Activated CD4-positive, alpha-beta T cell treated with anti-CD3 and anti-CD28 coated beads, Interleukin-2, amount 10 ng/mL, durations not matched to agents 7 days and 5 days (primary cell): Measurements from ENCODE around the gene STEAP1. TPM values are rescaled to one million over a fixed set of nuclear protein-coding genes. Genes with fewer than 3 reads are reported as not detected.

Source experiments
- CTCF ChIA-PET: fragments of 350-600 bp; sonication (Branson Sonifier 250); formaldehyde crosslinking; loops from one replicate; lab custom pipeline; 2021; ENCODE audit warnings: antibody characterized with exemption; lab: Charles Lee
- POLR2A ChIA-PET: fragments of 350-600 bp; sonication (Branson Sonifier 250); formaldehyde crosslinking; loops from one replicate; lab custom pipeline; 2021; ENCODE audit warnings: antibody characterized with exemption; lab: Charles Lee
- DNase-seq: peaks from one replicate; pipeline ENCODE4 v3.0.0-alpha.2; 2020
- H3K27ac Mint-ChIP-seq: one replicate; pipeline ENCODE4 v1.8.0; 2021; ENCODE audit warnings: mild to moderate bottlenecking, moderate library complexity, mixed read lengths
- H3K27me3 Mint-ChIP-seq: one replicate; pipeline ENCODE4 v1.8.0; 2021; ENCODE audit warnings: mixed read lengths
- H3K36me3 Mint-ChIP-seq: one replicate; pipeline ENCODE4 v1.8.0; 2021; ENCODE audit warnings: low read depth, mixed read lengths
- H3K4me1 Mint-ChIP-seq: one replicate; pipeline ENCODE4 v1.8.0; 2021; ENCODE audit warnings: mixed read lengths
- H3K4me3 Mint-ChIP-seq: one replicate; pipeline ENCODE4 v1.8.0; 2021; ENCODE audit warnings: mild to moderate bottlenecking, moderate library complexity, mixed read lengths
- H3K9me3 Mint-ChIP-seq: one replicate; pipeline ENCODE4 v1.8.0; 2021; ENCODE audit warnings: mixed read lengths
- total RNA-seq, 2 experiments: library from RNA; stranded (reverse); gene quantifications; one replicate each; pipeline ENCODE4 v1.2.3, GENCODE V29; 2021

Gene STEAP1
- total RNA-seq, 2 experiments from 2014 or later: not detected

DNA sequence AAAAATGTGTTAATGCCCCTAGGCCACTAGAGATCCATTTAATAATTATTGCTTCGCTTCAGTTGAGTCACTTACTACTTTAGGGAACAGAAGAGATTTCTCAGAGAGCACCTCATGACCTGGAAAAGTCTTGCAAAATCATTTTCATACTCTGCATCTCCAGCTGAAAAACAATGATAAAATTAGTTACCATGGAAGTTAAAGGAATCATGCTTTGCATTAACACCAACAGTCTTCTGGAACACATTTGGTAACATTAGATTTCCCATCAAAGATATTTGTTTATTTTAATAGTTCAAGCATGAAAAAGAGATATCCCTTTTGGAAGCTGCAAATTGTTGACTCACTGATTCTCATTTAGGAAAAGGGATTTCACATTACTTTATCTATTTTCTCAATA, 55.5 kb downstream of the STEAP1 start:
- Mint-ChIP-seq H3K4me3 (no peak overlapping the region), H3K4me1 (peaks cover 2% of the 10 kb centered on the region), H3K27ac (no peak overlapping the region), H3K9me3 (no peaks in the 10 kb centered on the region), H3K36me3 (no peaks in the 10 kb centered on the region), H3K27me3 (peaks cover 23% of the 10 kb centered on the region)
- CTCF ChIA-PET: no interaction called here
- POLR2A ChIA-PET: no interaction called here
- DNase-seq: no peak

DNA sequence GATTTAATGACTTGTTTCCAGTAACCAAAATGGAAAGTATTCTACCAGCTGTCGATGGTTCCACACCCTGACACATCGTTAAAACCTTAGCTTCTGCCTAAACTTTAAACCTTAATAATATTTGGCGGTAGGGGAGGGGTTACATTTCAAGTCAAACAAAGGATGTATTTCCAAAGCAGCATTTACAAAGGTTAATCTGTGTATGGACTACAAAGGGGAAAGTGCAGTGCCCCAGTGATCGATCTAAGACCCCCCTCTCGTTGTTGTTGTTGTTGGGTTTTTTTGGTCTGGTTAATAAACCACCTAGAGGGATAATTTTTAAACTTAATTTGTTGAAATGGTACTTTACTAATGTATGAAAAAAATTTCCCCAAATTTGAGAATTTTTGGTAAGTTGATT, 56.2 kb downstream of the STEAP1 start:
- no peak for DNase-seq
- ChIA-PET CTCF (interaction anchor here (1.7 kb wide), 1 partner anchor 17 kb away, joined by 4 read pairs; no protein-coding TSS in a partner anchor), POLR2A (no interaction called here)
- Mint-ChIP-seq H3K27me3 (peaks cover 23% of the 10 kb centered on the region), H3K4me3 (no peak overlapping the region), H3K27ac (no peak overlapping the region), H3K4me1 (peaks cover 2% of the 10 kb centered on the region), H3K36me3 (no peaks in the 10 kb centered on the region), H3K9me3 (no peaks in the 10 kb centered on the region)

DNA sequence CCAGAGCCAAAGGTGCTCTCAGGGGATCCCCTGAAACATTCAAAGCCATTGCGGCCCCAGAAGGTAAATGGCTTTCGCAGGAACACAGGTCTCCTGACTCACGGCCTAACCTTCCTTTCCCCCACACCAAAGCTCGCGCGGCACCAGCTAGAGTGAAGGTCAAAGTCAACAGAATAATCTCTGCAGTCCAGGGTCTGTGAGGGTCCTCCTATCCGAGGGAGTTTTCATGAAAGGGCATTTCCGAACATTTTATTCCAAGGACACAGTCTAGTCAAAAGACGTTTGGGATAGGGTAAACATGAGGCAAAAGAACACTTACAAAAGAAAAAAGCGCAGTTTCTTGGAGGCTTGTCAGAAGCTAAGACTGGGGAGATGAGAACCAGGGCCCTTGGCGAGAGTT, 56.7 kb downstream of the STEAP1 start:
- no peaks in the 10 kb centered on the region for H3K36me3 Mint-ChIP-seq
- H3K9me3 Mint-ChIP-seq: no peaks in the 10 kb centered on the region
- no peak overlapping the region for H3K27ac Mint-ChIP-seq
- no peak for DNase-seq
- POLR2A ChIA-PET: no interaction called here
- H3K4me3 Mint-ChIP-seq: peak overlapping the region; percentile 13
- CTCF ChIA-PET: interaction anchor here (1.1 to 1.7 kb wide), 4 partner anchors 13 to 33 kb away, joined by 3 to 4 read pairs (median 3); no protein-coding TSS in a partner anchor
- H3K4me1 Mint-ChIP-seq: peaks cover 2% of the 10 kb centered on the region
- peaks cover 23% of the 10 kb centered on the region for H3K27me3 Mint-ChIP-seq

DNA sequence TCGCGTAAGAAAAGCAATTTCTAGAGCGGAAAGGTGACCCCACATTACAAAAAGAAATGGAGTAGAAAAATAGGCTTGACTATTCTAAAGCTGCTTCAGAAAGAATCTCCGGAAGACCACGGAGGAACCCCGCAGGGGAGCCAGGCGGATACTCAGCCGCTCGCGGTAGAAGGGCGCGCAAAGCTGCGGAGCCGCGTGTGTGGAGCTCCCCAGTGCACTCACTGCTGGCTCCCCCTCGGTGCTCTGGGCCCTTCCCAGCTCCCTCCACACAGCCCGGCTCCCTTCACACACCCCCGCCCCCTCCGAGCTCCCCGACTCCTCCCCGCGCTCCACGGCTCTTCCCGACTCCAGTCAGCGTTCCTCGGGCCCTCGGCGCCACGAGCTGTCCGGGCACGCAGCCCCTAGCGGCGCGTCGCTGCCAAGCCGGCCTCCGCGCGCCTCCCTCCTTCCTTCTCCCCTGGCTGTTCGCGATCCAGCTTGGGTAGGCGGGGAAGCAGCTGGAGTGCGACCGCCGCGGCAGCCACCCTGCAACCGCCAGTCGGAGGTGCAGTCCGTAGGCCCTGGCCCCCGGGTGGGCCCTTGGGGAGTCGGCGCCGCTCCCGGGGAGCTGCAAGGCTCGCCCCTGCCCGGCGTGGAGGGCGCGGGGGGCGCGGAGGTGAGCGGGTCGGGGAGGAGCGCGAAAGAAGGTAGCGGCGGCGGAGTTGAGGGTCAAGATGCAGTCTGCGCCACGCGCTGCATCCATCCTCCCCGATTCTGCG, 57.3 kb downstream of the STEAP1 start, which contains the start of gene STEAP2:
Gene STEAP2, plus strand, starts transcription at position 350 of the 758 bp plus-strand sequence. CDS start 13,343 bp downstream, outside the sequence.
- POLR2A ChIA-PET: no interaction called here
- peak within 1 kb of the TSS; percentile 13 for H3K4me3 Mint-ChIP-seq
- H3K4me1 Mint-ChIP-seq: peaks cover 2% of the 10 kb centered on the region
- H3K27ac Mint-ChIP-seq: no peak within 1 kb of the TSS
- H3K9me3 Mint-ChIP-seq: no peaks in the 10 kb centered on the region
- CTCF ChIA-PET: interaction anchor here (1.1 to 1.7 kb wide), 4 partner anchors 12 to 34 kb away, joined by 3 to 4 read pairs (median 3); no protein-coding TSS in a partner anchor
- H3K36me3 Mint-ChIP-seq: no peaks in the 10 kb centered on the region
- peaks cover 24% of the 10 kb centered on the region for H3K27me3 Mint-ChIP-seq
- DNase-seq: peak; percentile 7

DNA sequence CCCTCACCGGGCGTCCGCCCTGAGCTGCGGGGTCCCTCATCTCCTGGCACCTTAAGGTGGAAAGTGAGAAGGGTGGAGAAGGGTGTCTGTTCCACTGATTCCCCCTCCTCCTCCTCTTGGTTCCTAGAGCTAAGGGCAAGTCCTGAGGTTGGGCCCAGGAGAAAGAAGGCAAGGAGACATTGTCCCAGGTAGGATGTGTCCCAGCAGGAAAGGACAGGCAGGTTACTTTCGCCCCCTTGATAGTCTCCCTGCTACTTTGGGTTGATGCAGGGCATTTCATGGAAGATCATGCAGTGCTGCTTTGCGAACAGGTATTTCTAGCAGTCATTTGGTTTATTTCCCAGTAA, 57.9 kb downstream of the STEAP1 start:
- peaks cover 25% of the 10 kb centered on the region for H3K27me3 Mint-ChIP-seq
- DNase-seq: no peak
- no peaks in the 10 kb centered on the region for H3K36me3 Mint-ChIP-seq
- no peaks in the 10 kb centered on the region for H3K9me3 Mint-ChIP-seq
- ChIA-PET POLR2A (no interaction called here), CTCF (interaction anchor here (1.3 to 1.7 kb wide), 3 partner anchors 12 to 34 kb away, joined by 3 to 4 read pairs (median 3); no protein-coding TSS in a partner anchor)
- no peak overlapping the region for H3K27ac Mint-ChIP-seq
- peaks cover 2% of the 10 kb centered on the region for H3K4me1 Mint-ChIP-seq
- H3K4me3 Mint-ChIP-seq: no peak overlapping the region

DNA sequence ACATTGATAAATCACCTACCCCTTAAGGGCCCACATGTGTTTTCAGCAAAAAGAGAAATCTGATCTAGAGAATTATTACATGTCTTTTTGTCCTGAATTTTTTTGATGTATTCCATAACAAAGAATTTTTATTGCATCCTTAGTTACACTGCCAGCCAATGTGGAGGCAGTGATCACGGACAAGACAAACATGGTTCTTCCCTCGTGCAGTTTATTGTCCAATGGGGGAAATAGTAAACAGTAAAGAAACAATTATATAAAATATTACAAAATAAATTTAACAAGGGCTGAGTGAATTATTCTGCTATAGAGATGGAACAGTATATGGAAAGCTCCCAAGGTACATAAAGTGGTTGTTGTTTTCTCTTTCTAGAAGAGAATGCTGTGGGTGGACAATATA, 59.3 kb downstream of the STEAP1 start:
- Mint-ChIP-seq H3K27ac (no peak overlapping the region), H3K4me3 (no peak overlapping the region), H3K4me1 (peaks cover 2% of the 10 kb centered on the region), H3K27me3 (peaks cover 34% of the 10 kb centered on the region), H3K36me3 (no peaks in the 10 kb centered on the region), H3K9me3 (no peaks in the 10 kb centered on the region)
- DNase-seq: no peak
- ChIA-PET CTCF (interaction anchor here (1.0 kb wide), 1 partner anchor 41 kb away, joined by 4 read pairs; no protein-coding TSS in a partner anchor), POLR2A (no interaction called here)

Other genes starting within 250 kb of the STEAP1 start
- gene STEAP2, start 57.3 kb downstream of the STEAP1 start, total RNA-seq: not detected
- gene CFAP69, start 90.7 kb downstream of the STEAP1 start, total RNA-seq: not detected
- gene FAM237B, start 166.8 kb downstream of the STEAP1 start, total RNA-seq: not detected
- gene GTPBP10, start 192.2 kb downstream of the STEAP1 start, total RNA-seq: 10 to 100 TPM; 24.0 to 30.1 TPM
- 1 to 10 TPM; 2.4 TPM for gene CLDN12, start 249.0 kb downstream of the STEAP1 start, total RNA-seq